HL-60 (cell line): ENCODE data around the gene TERT.

Source experiments
- CTCF ChIP-seq: IDR thresholded peaks from one replicate; pipeline ENCODE4 v1.5.1; 2011; ENCODE audit warnings: low read length, control low read depth, inconsistent platforms; ENCODE audit not compliant: insufficient read depth
- GABPA ChIP-seq: IDR thresholded peaks from 2 replicates; pipeline ENCODE4 v1.6.1; 2012; ENCODE audit warnings: low read depth
- POLR2AphosphoS5 ChIP-seq: IDR thresholded peaks from 2 replicates; pipeline ENCODE4 v1.6.1; 2012; ENCODE audit warnings: low read depth

- TF ChIP-seq POLR2AphosphoS5 (no peak), CTCF (no peak), GABPA (no peak)
These were observed 91.4 kb downstream of the TERT start for GRCh38 chr5:1203311-1203967.
